AG04449 (cell line): ENCODE data around the gene LDLRAD3.

Experiments
- CTCF ChIA-PET: fragments of 350-600 bp; formaldehyde crosslinking; extraction: SDS; loops from one replicate; lab custom pipeline; 2021; ENCODE audit warnings: antibody characterized with exemption; lab: Yijun Ruan, JAX
- POLR2A ChIA-PET: fragments of 400-600, 350-600 bp; formaldehyde crosslinking; extraction: SDS; loops from one replicate; lab custom pipeline; 2020; ENCODE audit warnings: antibody characterized with exemption, inconsistent platforms; lab: Yijun Ruan, JAX
- DNase-seq: peaks from one replicate; pipeline ENCODE4 v3.0.0-alpha.2; 2010; ENCODE audit warnings: low read depth, low spot score
- H3K4me3 ChIP-seq: 2 replicates; pipeline ENCODE4 v1.5.1; 2011; ENCODE audit warnings: low read depth, mild to moderate bottlenecking, control low read depth, low read length
- TF ChIP-seq, protein P1 (sequence below): IDR thresholded peaks from one replicate; pipeline ENCODE4 v1.5.1; 2011; ENCODE audit warnings: mild to moderate bottlenecking, moderate library complexity, low read length, control low read depth, inconsistent platforms; ENCODE audit not compliant: insufficient read depth; ENCODE audit errors: missing control alignments

The LDLRAD3 gene

DNA sequence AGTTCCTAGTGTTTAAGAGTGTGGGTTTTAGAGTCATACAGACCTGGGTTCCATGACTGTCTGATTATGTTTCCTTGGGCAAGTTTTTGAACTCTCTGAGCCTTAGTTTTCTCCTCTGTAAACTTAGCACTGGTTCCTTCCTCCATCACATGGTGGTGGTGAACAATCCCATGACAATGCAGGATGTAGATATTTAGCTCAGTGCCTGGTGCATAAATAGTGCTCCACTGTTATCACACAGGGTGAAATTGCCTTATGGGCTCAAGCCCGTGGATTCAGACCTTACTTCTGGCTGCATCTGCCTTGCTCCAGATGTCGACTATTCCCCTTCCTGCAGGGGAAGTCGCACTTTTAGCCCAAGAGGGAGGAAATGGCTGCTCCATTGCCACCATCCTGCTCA lies 62.7 kb downstream of the LDLRAD3 start:
- DNase-seq: no peak

DNA sequence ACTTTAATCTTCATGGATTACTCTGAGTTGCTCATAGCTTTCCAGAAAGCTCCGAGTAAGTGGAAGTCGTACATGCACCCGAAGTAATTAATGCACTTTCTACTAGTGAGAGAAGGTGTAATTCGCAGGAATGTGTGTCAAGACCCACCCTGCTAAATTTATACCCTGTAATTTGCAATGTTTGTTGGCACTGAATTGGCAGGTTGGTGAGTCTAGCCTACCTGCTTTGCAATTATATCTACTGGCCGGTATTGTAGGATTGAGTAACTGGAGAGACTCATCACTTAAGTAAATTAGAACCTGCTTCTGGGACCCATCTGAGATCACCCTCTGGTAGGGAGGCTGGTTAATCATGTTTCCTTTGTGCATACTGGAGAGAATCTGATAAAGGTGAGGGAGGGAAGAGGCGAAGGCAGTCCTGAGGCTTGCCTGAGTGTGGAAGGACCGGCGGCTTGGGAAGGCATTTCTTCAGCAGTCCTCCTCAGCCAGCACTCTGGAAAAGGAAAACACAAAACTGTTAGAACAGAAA lies 63.3 kb downstream of the LDLRAD3 start:
- TF ChIP-seq, protein P1, sequence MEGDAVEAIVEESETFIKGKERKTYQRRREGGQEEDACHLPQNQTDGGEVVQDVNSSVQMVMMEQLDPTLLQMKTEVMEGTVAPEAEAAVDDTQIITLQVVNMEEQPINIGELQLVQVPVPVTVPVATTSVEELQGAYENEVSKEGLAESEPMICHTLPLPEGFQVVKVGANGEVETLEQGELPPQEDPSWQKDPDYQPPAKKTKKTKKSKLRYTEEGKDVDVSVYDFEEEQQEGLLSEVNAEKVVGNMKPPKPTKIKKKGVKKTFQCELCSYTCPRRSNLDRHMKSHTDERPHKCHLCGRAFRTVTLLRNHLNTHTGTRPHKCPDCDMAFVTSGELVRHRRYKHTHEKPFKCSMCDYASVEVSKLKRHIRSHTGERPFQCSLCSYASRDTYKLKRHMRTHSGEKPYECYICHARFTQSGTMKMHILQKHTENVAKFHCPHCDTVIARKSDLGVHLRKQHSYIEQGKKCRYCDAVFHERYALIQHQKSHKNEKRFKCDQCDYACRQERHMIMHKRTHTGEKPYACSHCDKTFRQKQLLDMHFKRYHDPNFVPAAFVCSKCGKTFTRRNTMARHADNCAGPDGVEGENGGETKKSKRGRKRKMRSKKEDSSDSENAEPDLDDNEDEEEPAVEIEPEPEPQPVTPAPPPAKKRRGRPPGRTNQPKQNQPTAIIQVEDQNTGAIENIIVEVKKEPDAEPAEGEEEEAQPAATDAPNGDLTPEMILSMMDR: no peak
- CTCF ChIA-PET: interaction anchor here (0.8 to 2.1 kb wide), 2 partner anchors 11 to 35 kb away, joined by 3 to 4 read pairs; no protein-coding TSS in a partner anchor
- POLR2A ChIA-PET: no interaction called here
- H3K4me3 ChIP-seq: no peak overlapping the region
- DNase-seq: no peak

More for the DNA sequence above, 62.7 kb downstream of the LDLRAD3 start:
- CTCF ChIA-PET: interaction anchor here (2.1 kb wide), 1 partner anchor 11 kb away, joined by 4 read pairs; no protein-coding TSS in a partner anchor
- TF ChIP-seq, protein P1: no peak
- H3K4me3 ChIP-seq: no peak overlapping the region
- POLR2A ChIA-PET: no interaction called here

DNA sequence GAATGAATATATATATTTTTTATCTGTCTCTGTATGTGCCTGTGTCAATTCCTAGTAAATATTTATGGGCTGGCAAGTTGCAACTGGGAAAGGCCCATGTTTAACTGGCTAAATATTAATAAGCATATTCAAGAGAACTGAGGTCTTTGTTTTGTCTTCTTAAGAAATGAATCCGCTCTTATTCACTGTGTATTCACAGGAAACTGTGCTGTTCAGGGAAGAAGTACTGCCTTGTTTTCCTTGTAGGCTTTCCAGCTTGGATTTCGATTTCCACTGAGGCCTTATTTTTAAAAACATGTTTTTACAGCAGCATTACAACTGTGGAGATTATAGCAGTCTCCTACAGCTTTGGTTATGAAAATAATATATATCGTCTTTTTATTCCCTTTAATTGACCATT lies 64.7 kb downstream of the LDLRAD3 start:
- ChIA-PET POLR2A (no interaction called here), CTCF (interaction anchor here (0.7 to 0.8 kb wide), 2 partner anchors 150 to 258 kb away, joined by 3 read pairs; no protein-coding TSS in a partner anchor)
- no peak overlapping the region for H3K4me3 ChIP-seq
- DNase-seq: no peak
- TF ChIP-seq, protein P1: no peak

DNA sequence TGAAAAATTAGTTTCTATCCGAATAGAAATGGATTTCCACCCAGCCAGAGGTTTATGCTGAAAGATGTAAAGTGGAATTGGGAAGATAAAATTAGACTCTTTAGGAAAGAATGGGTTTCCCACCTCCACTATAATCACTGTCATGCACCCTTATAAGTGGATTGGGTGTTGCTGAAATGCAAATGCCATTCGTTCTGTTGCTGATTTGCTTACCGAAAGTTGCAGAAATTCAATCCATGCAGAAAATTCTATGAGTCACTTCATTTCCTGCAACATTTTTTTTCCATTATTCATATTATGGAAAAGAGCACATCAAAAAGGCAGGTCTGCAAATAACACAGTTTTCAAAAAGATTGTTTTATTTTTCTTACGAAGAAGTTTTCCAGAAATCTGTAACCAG lies 65.6 kb downstream of the LDLRAD3 start:
- H3K4me3 ChIP-seq: peak overlapping the region; percentile 26
- TF ChIP-seq, protein P1: no peak
- ChIA-PET CTCF (interaction anchor here (1.6 to 2.3 kb wide), 2 partner anchors 187 to 249 kb away, joined by 4 to 8 read pairs; no protein-coding TSS in a partner anchor), POLR2A (no interaction called here)
- no peak for DNase-seq

DNA sequence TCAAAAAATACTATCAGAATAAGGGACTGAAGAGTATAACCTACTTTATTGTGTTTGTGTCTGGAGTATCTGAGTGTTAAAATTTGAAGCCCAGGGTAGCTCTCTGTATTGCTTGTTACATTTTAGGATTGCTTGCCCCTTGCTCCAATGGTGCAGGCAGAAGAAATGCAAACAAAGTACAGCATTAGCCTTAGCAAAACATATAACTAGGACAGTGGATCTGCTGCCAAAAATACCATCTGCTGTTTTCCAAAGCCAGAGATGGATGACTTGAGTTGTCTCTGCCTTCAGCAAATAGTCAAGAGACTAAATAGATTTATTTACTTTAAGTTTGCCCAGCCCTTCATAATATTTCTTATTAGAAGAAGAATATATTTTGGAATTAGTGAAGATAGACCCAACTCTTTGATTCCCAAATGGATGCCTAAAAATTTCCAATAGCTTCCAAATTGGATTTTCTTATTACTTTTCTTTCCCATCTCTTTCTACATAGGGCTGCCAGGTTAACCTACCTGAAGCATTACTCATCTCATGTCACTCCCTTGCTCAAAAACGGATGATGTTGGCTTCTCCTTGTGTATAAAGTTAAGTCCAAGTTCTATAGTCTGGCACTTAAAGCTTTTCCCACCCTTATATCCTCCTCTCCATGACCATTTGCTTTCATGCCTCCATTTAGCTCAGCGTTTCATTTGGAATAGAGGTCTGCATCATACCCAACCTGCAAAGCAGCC lies 66.3 kb downstream of the LDLRAD3 start:
- CTCF ChIA-PET: interaction anchor here (1.6 to 2.3 kb wide), 2 partner anchors 188 to 249 kb away, joined by 4 to 8 read pairs; no protein-coding TSS in a partner anchor
- TF ChIP-seq, protein P1: no peak
- H3K4me3 ChIP-seq: peak overlapping the region; percentile 26
- no peak for DNase-seq
- POLR2A ChIA-PET: no interaction called here

DNA sequence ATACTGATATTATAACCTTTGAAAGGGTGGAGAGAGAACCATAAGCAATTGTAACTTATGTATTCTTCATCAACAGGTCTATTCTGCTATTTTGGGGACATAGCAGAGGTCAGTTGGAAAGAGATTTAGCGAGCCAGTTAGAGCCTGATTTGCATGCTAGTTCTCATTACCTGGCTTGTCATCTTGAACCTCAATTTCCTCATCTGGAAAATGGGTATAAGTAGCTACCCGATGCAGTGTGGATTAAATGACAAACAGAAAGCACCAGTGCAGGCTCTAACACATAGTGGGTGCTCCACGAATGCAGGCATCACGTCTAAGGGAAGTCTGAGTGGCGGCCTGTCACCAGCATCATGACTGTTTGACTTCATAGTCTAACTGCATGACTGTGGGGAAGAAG lies 67.7 kb downstream of the LDLRAD3 start:
- H3K4me3 ChIP-seq: no peak overlapping the region
- ChIA-PET CTCF (interaction anchor here (2.3 kb wide), 1 partner anchor 189 kb away, joined by 8 read pairs; no protein-coding TSS in a partner anchor), POLR2A (no interaction called here)
- DNase-seq: no peak
- TF ChIP-seq, protein P1: no peak
